ENCODE measurements around the gene GLI1.

DNA sequence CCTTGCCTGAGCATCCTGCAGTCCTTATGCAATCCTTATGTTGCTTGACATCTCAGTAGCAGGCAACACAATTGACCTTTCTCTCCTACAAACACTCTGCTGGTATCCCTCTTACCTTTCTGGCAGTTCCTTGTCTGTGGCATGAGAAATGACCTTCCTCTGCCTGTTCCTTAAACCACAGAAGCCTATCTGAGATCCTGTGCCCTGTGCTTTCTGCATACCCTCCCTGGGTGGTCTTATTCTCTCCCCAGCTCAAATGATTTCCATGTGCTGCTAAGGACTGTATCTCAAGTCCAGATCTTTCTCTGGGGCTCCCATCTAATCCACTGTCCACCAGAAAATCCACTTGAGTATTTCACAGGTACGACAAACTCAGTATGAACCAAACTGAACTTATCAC lies 22.1 kb downstream of the GLI1 start:
- TF ChIP-seq, protein P1, sequence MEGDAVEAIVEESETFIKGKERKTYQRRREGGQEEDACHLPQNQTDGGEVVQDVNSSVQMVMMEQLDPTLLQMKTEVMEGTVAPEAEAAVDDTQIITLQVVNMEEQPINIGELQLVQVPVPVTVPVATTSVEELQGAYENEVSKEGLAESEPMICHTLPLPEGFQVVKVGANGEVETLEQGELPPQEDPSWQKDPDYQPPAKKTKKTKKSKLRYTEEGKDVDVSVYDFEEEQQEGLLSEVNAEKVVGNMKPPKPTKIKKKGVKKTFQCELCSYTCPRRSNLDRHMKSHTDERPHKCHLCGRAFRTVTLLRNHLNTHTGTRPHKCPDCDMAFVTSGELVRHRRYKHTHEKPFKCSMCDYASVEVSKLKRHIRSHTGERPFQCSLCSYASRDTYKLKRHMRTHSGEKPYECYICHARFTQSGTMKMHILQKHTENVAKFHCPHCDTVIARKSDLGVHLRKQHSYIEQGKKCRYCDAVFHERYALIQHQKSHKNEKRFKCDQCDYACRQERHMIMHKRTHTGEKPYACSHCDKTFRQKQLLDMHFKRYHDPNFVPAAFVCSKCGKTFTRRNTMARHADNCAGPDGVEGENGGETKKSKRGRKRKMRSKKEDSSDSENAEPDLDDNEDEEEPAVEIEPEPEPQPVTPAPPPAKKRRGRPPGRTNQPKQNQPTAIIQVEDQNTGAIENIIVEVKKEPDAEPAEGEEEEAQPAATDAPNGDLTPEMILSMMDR (IDR thresholded peaks at IDR 0.05), result no peak
- TF ChIP-seq NRF1 (IDR thresholded peaks at IDR 0.05; ENCODE audit: low read depth, low read length) (no peak), CHD2 (IDR thresholded peaks at IDR 0.05; ENCODE audit: low read length, partially characterized antibody) (no peak), RAD21 (IDR thresholded peaks at IDR 0.05; ENCODE audit: low read length) (no peak), ELF1 (IDR thresholded peaks at IDR 0.05) (no peak), GABPA (IDR thresholded peaks at IDR 0.05; ENCODE audit: low read depth) (no peak), POLR2AphosphoS5 (IDR thresholded peaks at IDR 0.05; ENCODE audit: low read depth, low read length) (no peak), TEAD4 (IDR thresholded peaks at IDR 0.05; ENCODE audit: borderline replicate concordance, insufficient read depth) (no peak), FOXM1 (IDR thresholded peaks at IDR 0.05; ENCODE audit: low read depth) (no peak), SIN3A (IDR thresholded peaks at IDR 0.05; ENCODE audit: borderline replicate concordance, low read depth, low read length) (no peak), RXRA (IDR thresholded peaks at IDR 0.05; ENCODE audit: borderline replicate concordance, low read depth) (no peak), TCF12 (IDR thresholded peaks at IDR 0.05) (no peak)
- TF ChIP-seq, protein P2, sequence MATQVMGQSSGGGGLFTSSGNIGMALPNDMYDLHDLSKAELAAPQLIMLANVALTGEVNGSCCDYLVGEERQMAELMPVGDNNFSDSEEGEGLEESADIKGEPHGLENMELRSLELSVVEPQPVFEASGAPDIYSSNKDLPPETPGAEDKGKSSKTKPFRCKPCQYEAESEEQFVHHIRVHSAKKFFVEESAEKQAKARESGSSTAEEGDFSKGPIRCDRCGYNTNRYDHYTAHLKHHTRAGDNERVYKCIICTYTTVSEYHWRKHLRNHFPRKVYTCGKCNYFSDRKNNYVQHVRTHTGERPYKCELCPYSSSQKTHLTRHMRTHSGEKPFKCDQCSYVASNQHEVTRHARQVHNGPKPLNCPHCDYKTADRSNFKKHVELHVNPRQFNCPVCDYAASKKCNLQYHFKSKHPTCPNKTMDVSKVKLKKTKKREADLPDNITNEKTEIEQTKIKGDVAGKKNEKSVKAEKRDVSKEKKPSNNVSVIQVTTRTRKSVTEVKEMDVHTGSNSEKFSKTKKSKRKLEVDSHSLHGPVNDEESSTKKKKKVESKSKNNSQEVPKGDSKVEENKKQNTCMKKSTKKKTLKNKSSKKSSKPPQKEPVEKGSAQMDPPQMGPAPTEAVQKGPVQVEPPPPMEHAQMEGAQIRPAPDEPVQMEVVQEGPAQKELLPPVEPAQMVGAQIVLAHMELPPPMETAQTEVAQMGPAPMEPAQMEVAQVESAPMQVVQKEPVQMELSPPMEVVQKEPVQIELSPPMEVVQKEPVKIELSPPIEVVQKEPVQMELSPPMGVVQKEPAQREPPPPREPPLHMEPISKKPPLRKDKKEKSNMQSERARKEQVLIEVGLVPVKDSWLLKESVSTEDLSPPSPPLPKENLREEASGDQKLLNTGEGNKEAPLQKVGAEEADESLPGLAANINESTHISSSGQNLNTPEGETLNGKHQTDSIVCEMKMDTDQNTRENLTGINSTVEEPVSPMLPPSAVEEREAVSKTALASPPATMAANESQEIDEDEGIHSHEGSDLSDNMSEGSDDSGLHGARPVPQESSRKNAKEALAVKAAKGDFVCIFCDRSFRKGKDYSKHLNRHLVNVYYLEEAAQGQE (IDR thresholded peaks at IDR 0.05; ENCODE audit: low read depth, low read length), result no peak

Data from SK-N-SH (cell line).